IPS-NIHi7 (cell line): ENCODE measurements around the gene MYO1G.
"Not testable (repeated sequence)": the region's sequence is repeated elsewhere in the genome, so short reads cannot be mapped to it uniquely, and the experiment has no call there.

Experiments used
- DNase-seq: peaks from one replicate; pipeline ENCODE4 v3.0.0; 2012; ENCODE audit warnings: mixed read lengths; ENCODE audit errors: extremely low spot score

MYO1G gene

DNA sequence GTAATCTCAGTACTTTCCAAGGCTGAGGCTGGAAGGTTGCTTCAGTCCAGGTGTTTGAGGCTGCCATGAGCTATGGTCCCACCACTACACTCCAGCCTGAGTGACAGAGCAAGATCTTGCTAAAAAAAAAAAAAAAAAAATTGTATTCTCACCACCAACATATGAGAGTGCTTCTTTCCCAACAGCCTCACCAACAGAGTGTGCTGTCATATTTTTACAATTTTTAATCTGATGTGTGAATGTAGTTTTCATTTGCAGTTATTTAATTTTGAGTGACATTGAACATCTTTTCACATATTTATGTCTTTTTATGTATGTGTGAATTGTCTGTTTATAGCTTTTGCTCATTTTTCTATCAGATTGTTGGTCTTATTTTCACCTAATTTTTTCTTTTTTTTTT is 35.2 kb downstream of the MYO1G start:
- DNase-seq: no peak

DNA sequence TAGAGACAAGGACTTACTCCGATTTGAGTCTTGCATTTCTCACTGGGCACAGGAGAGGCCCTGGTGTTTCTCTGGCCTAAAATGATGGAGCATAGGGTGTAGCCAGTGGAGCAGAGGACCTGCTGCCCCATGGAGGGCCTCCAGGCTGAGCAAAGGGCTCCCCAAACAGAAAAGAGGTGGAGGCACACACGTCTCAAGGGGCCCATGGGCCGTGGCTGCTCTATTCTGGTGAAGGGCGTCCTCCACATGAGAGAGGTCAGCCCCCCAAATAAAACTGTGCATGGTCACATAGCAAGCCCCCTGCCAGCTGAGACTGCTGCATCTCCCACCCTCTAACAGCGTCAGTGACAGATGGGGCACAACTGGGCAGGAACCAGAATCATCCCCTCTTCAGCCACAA is 41.4 kb downstream of the MYO1G start:
- DNase-seq: no peak

DNA sequence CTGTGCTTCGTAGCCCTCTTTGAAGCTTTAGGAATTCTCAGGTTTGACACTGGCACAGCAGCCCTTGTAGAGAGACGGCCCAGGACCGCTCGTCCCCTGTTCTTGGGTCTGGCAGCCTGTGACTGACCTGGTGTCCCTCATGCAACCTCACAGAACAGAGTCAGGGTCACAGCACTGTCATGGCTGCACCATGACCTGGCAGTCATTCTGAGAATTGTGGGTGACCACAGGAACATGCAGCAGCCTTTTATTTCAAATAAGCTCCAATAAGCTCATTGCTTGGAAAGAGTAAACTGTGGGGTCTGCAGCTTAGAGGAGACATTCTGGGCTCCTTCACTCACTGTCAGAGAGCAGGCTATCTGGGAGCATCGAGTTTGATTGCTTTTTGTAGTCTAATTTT is 42.5 kb downstream of the MYO1G start:
- no peak for DNase-seq

DNA sequence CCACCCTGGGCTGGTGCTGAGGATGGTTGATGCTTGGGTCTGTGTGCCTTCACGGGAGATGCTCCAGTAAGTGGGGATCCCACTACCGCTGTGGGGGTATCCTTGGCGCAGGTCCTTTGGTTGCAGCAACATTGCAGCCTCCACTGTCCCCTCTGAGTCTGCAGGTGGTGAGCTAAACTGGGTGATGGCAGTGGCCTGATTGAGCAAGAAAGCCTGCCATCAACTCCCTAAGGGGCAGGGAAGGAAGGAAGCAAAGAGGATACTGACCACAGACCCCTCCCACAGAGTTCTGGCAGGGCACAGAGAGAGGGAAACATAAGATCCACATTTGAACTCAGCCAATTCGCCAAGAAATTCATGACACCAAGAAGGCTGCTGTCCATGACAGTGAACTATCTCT is 43.2 kb downstream of the MYO1G start:
- no peak for DNase-seq

DNA sequence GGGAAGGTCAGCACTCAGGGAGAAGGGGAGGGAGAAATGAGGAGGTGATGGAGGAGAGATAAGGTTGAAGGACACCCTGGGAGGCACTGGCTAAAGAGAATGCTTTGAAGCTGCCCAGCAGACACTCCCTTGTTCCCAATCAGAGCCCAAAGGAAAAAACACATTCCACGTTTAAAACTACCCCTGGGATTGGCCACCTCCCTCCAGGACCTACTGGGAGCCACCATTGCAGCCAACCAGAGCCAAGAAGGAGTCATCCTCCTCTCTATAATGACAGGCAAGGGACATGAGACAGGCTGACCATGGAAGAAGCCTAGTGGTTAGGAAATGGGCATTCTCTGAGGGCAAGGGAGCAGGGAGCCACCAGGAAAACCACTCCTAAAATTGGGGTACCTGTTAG is 43.8 kb downstream of the MYO1G start:
- DNase-seq: no peak

DNA sequence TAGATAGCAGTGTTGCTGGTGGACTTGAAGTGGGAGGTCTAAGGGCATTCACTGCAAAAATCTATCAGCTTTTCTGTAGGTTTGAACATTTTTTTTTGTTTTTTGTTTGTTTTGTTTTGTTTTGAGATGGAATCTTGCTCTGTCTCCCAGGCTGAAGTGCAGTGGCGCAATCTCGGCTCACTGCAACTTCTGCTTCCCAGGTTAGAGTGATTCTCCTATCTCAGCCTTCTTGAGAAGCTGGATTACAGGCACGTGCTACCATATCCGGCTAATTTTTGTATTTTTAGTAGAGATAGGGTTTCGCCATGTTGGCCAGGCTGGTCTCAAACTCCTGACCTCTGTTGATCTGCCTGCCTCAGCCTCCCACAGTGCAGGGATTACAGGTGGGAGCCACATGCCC is 44.3 kb downstream of the MYO1G start:
- not testable (repeated sequence) for DNase-seq

DNA sequence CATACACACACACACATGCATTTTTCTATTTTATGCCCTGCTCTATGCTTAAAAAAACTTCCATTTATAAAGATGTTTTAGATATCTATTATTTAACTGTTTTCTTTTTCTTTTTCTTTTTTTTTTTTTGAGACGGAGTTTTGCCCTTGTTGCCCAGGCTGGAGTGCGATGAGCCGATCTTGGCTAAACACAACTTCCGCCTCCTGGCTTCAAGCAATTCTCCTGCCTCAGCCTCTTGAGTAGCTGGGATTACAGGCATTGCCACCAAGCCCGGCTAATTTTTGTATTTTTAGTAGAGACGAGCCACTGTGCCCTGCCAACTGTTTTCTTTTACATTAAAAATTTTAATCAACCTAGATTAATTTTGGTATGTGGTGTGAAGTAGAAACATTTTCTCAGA is 47.9 kb downstream of the MYO1G start:
- DNase-seq: no peak

DNA sequence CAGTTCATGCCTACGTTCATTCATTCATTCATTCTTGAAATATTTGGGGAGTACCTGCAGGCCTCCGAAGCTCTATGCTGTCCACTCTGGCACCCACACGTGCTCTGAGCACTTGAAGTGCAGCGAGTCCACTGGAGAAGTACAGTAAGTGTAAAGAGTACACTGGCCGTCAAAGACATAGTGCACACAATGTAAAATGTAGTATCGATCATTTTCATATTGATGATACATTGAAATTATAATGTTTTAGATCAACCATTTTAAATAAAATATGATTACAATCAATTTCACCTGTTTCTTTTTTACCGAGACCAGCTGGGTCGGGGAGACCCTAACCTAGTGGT is 56.5 kb downstream of the MYO1G start:
- no peak for DNase-seq

DNA sequence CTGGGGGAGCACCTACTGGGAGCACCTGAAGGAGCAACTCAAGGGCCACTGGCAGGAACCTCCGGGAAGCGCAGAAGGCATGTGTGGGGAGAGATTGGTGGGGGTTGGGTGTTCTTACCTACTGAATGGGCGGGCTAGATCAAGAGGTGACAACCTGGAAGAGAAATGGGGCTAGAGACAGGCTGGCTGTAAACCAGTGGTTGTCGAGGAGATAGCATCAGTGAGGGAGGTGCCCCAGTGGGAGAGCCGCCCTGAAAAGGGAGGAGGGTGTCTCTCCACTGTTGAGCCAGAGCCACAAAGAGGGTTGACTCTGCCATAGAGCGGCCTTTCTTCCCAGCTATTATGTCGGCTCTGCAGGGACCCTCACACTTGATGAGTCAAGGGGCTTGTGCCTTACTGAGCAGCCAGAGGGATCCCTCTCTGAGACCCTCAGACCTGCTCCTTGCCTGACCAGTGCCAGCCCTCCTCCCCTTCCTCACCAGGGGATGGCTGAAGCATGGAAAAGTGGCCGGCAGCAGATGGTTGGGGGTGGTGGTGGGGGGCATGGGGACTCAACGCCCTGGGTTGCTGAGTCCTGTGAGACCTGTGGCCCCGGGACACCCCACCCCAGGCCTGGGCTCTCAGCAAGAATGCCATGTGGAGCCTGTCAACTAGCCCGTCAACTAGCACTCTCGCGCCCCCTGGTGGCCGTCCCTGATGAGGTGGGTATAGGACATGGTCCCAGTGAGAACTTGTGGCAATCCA is 57.0 kb downstream of the MYO1G start:
- DNase-seq: peak; percentile 84

DNA sequence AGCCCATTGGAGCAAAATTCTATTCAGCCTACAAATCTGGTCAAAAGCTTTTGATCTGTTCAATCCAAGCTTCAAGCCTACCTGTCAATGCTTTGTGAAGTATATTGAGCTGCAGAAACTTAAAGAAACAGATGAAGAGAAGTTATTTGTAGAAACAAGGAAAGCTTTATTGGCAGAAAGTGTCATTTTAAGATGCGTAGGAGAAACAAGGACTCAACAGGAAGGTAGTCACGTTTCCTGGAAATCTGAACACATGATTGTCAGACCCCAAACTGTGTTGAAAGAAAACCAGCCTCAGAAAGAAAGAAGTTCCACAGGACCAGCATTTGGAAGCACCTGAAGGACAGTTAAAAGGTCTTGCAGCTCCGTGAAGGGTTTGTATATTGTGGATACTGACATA is 58.7 kb downstream of the MYO1G start:
- DNase-seq: no peak

DNA sequence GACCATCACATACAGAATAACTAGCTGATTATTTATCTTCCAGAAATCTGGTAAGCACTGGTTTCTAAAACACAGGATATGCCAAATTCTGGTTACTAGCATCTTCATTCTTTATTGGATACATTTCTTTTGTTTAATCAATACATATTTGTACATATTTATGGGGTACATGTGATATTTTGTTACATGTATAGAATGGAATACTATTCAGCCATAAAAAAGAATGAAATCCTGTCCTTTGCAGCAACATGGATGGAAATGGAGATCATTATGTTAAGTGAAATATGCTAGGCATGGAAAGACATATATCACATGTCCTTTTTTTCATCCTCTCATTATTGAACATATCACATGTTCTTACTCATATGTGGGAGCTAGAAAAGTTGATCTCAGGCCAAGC is 60.8 kb downstream of the MYO1G start:
- DNase-seq: no peak

DNA sequence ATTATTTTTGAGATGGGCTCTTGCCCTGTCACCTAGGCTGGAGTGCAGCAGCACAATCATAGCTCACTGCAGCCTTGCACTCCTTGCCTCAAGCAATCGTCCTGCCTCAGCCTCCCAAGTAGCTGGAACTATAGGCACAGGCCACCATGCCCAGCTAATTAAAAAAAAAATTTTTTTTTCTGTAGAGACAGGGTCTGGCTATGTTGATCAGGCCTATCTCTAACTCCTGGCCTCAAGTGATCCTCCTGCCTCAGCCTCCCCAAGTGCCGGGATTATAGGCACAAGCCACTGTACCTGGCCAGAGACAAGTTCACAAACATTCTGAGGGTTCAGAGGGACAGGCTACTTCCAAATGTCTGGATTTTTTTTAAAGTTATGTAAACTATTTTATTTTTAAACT is 61.4 kb downstream of the MYO1G start:
- DNase-seq: no peak

DNA sequence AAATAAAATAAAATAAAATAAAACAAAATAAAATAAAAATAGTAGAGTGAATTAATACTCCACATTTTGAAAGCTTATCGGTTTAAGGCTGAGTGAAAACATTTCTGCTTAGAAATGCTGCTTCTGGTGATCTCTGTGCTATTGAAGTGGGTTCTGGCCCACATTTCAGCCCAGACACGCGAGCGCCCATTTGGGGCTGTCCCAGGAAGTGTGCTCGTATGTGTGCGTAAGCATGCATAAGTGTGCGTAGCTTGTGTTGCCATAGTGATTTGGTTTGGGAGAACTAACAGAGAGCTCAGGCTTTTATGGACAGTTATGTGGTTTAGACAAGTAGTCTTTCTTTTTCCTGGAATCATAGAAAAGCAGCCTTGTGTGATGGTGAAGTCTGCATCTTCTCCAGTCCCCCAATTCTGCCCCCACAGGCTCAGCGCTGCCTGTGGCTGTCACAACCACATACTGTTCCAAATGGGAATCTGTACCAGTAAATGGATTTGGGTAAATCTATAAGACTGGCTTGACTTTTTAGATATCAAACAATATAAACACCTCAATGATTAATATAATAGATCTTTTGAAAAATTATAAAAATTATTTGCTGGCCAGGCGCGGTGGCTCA is 63.7 kb downstream of the MYO1G start:
- no peak for DNase-seq

DNA sequence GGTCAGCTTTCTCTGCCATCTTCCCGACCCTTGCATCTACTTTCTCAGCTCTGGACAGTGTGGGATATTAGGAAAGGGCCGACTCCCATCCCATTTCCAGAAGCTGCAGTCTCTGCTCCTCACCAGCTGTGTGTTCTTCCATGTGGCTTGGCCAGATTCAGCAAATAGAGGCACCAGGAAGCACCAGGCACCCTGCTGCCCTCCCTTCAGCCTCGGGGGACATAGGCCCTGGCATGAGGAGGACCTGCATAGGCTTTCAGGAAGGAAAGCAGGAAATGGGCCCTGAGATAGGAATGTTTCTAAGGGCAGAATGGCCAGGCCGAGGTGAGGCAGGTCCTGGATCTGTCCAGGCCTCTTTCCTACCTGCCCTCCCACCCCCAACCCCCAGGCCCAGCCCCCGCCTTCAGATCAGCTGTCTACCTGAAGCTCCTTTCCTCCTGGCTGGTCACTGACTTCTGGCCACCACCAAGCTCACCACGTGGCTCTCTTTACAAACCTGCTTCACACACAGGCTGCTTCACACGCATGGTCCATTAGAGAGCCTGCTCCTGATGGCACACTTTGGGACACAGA is 66.0 kb downstream of the MYO1G start:
- DNase-seq: peak; percentile 31
